ENCODE data around the gene CLEC17A. TPM values are rescaled to one million over a fixed set of nuclear protein-coding genes. Genes with fewer than 3 reads are reported as not detected.
A peak's percentile ranks its signal among the peaks of the same experiment; 100 is the strongest.

CLEC17A gene
- total and polyA plus RNA-seq, 2 of the 8 experiments (the other 6 are each of a cell fraction or from before 2014, with no cell fraction given) = not detected

- no peak overlapping the region for H3K27ac ChIP-seq (ENCODE audit: low read depth, low read length)
- WGBS, 2 experiments (ENCODE audit: extremely low coverage in 1 of 2, insufficient coverage in 1 of 2, insufficient read length in 1 of 2, insufficient replicate concordance in 2 of 2, low coverage in 1 of 2, low lambda C conversion rate in 2 of 2, missing lambda C conversion rate in 1 of 2) = 73% methylated on average over 6 of the region's 6 CpGs; no CpG with 5 or more reads in 1 of the 2 experiments
- H4K8ac ChIP-seq (ENCODE audit: extremely low read depth, insufficient read depth, low read length) = no peak overlapping the region
- H3K36me3 ChIP-seq (ENCODE audit: control insufficient read depth in 2 of 4, insufficient read depth in 4 of 4, low read length in 3 of 4) = no peaks in the 10 kb centered on the region
- H3K4ac ChIP-seq (replicated peaks; ENCODE audit: insufficient read length, low read depth, low read length) = no peak overlapping the region
- no peaks in the 10 kb centered on the region for H3K4me1 ChIP-seq (replicated peaks in 1 of 4; ENCODE audit: control insufficient read depth in 3 of 4, insufficient read depth in 4 of 4, low read length in 3 of 4)
- no peak overlapping the region for H2AK5ac ChIP-seq (ENCODE audit: low read depth, low read length)
- no peaks in the 10 kb centered on the region for H3K27me3 ChIP-seq (replicated peaks in 1 of 4; ENCODE audit: control insufficient read depth in 3 of 4, extremely low read depth in 1 of 4, insufficient read depth in 3 of 4, low read length in 3 of 4)
- no peak overlapping the region for H2BK12ac ChIP-seq (ENCODE audit: low read depth, low read length)
- no peaks in the 10 kb centered on the region; a peak in 1 of 4 replicates for H3K9me3 ChIP-seq (ENCODE audit: insufficient read depth in 2 of 2, low read depth in 1 of 2, low read length in 1 of 2)
- no peak overlapping the region for H2AFZ ChIP-seq (ENCODE audit: low read length)
- no peak overlapping the region for H3K4me3 ChIP-seq (ENCODE audit: extremely low read depth in 1 of 4, insufficient read depth in 2 of 4, low read depth in 3 of 4, low read length in 4 of 4)
- ChIA-PET POLR2A (ENCODE audit: partially characterized antibody) (no interaction called here), CTCF (ENCODE audit: partially characterized antibody) (interaction anchor here (1.2 to 10.8 kb wide), 2 partner anchors 24 to 106 kb away, joined by 3 to 149 read pairs; partner anchors contain the start of gene ZNF333)
- DNase-seq (ENCODE audit: low read depth in 1 of 2, low spot score in 2 of 2) (no peak), FAIRE-seq (no peak)
- no peak overlapping the region for H3K56ac ChIP-seq (replicated peaks; ENCODE audit: insufficient read length, low read depth, low read length)
- H2BK15ac ChIP-seq (ENCODE audit: low read length) = no peak overlapping the region
- no peak overlapping the region for H2BK120ac ChIP-seq (replicated peaks; ENCODE audit: low read depth, low read length)
- no peak overlapping the region for H4K5ac ChIP-seq (ENCODE audit: insufficient read length, low read depth, low read length)
- no peaks in the 10 kb centered on the region for H3K79me1 ChIP-seq (ENCODE audit: low read depth, low read length)
- no peak overlapping the region for H4K91ac ChIP-seq (replicated peaks; ENCODE audit: insufficient read length, low read length)
- H3K23me2 ChIP-seq (ENCODE audit: low read depth, low read length) = no peaks in the 10 kb centered on the region
- no peak overlapping the region for H3K4me2 ChIP-seq (ENCODE audit: insufficient read depth in 1 of 2, low read depth in 2 of 2, low read length in 2 of 2)
- H3K18ac ChIP-seq (ENCODE audit: extremely low read depth, low read length) = no peak overlapping the region
- H3K23ac ChIP-seq (ENCODE audit: insufficient read length) = no peak overlapping the region
- no peak overlapping the region for H2BK20ac ChIP-seq (ENCODE audit: low read length)
- H3K14ac ChIP-seq (ENCODE audit: insufficient read length) = no peak overlapping the region
- no peak overlapping the region for H3K9ac ChIP-seq (replicated peaks in 1 of 4; ENCODE audit: extremely low read depth in 1 of 4, low read depth in 3 of 4, low read length in 3 of 4)
- H2BK5ac ChIP-seq (ENCODE audit: low read depth, low read length) = no peak overlapping the region
- no peaks in the 10 kb centered on the region for H3K79me2 ChIP-seq (ENCODE audit: control insufficient read depth in 1 of 2, insufficient read depth in 2 of 2, low read length in 2 of 2)
- no peaks in the 10 kb centered on the region for H4K20me1 ChIP-seq (replicated peaks in 1 of 2; ENCODE audit: control insufficient read depth in 1 of 2, insufficient read depth in 2 of 2, low read length in 2 of 2)
- TF ChIP-seq FOSL1 (IDR thresholded peaks at IDR 0.05; ENCODE audit: insufficient read depth, low read depth, low read length) (no peak), MAFK (IDR thresholded peaks at IDR 0.05; ENCODE audit: low read depth, low read length) (no peak), E2F6 (IDR thresholded peaks at IDR 0.05) (no peak), ATF3 (IDR thresholded peaks at IDR 0.05; ENCODE audit: insufficient read depth, low read depth, low read length) (no peak), KDM1A (IDR thresholded peaks at IDR 0.05; ENCODE audit: borderline replicate concordance, low read length) (peak; percentile 92), HDAC2 (IDR thresholded peaks at IDR 0.05; ENCODE audit: borderline replicate concordance in 1 of 2, low read depth in 2 of 2, low read length in 2 of 2) (peak in 1 of 2 experiments; percentile 33; a peak in 1 of 4 replicates), HDAC6 (IDR thresholded peaks at IDR 0.05; ENCODE audit: low read depth, low read length) (no peak), CTCF (IDR thresholded peaks at IDR 0.05; ENCODE audit: control extremely low read depth in 1 of 3, insufficient read depth in 1 of 3, low read depth in 1 of 3, low read length in 3 of 3) (peak in 2 of 3 experiments; percentile 3 to 10; a peak in 1 of 4 replicates)
Observed at GRCh38 chr19:14580623-14581237, 2.2 kb upstream of the CLEC17A start.
